SW480 (cell line): ENCODE measurements around the gene CNMD.
A peak's percentile ranks its signal among the peaks of the same experiment; 100 is the strongest.
"Not testable (repeated sequence)": the region's sequence is repeated elsewhere in the genome, so short reads cannot be mapped to it uniquely, and the experiment has no call there.

Experiments
- DNase-seq: peaks from one replicate; pipeline ENCODE4 v3.0.0-alpha.2; 2016; ENCODE audit warnings: low spot score

Gene CNMD

GRCh38 chr13:52686376-52686775 is 53.2 kb downstream of the CNMD start:
- DNase-seq, result peak; percentile 85

DNA sequence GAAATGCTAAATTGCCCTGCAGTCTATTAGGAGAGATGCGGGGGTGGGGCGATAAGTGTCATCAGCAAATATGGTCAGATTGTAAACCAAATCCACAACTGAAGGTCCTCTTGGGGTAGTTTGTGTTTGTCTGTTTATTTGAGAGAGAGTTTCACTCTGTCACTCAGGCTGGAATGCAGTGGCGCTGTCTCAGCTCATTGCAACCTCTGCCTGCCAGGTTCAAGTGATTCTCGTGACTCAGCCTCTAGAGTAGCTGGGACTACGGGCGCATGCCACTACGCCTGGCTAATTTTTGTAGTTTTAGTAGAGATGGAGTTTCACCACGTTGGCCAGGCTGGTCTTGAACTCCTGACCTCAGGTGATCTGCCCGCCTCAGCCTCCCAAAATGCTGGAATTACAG is 53.8 kb downstream of the CNMD start:
- not testable (repeated sequence) for DNase-seq

DNA sequence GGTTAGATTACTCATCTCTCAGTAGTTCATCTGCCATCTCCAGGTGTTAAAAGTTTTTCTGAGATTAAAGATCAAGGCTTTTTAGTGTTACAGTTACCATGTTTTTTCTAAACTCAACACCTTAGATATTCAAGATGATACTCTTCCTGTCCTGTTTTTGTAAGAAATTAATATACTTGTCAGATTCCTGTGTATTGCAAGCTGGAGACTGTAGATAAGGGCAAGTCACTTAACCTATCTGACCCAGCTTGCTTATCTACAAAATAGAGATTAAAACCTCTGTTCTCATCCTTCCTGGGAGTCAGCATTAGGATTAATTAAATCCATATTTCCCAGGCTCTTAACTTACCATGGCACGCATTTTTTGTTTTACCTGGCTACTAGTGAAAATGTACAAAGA is 61.8 kb downstream of the CNMD start:
- DNase-seq, result no peak

GRCh38 chr13:52673465-52673864 is 66.2 kb downstream of the CNMD start:
- DNase-seq, result no peak

- DNase-seq, result no peak
Observed at GRCh38 chr13:52670726-52671125, 68.9 kb downstream of the CNMD start.

GRCh38 chr13:52669677-52670076 is 69.9 kb downstream of the CNMD start:
- no peak for DNase-seq

- DNase-seq, result peak; percentile 57
Observed at GRCh38 chr13:52665325-52665724, 74.3 kb downstream of the CNMD start.

GRCh38 chr13:52664272-52664671 is 75.3 kb downstream of the CNMD start:
- DNase-seq, result no peak

GRCh38 chr13:52659340-52659739 is 80.3 kb downstream of the CNMD start:
- no peak for DNase-seq
